ENCODE results near the gene RAD52. TPM values are rescaled to one million over a fixed set of nuclear protein-coding genes. Genes with fewer than 3 reads are reported as not detected.
A peak's percentile ranks its signal among the peaks of the same experiment; 100 is the strongest.

The RAD52 gene
- total and polyA plus RNA-seq, 4 donors, result 4.4 to 25.7 (median 13.7) TPM

GRCh38 chr12:989751-990660 lies 40.5 kb upstream of the RAD52 start:
- WGBS, 2 donors, result 1% methylated on average over 40 of the region's 40 CpGs
- no peaks in the 10 kb centered on the region for H3K27me3 ChIP-seq (ENCODE audit: control insufficient read depth in 1 of 2, insufficient read depth in 2 of 2, low read length in 1 of 2)
- peak overlapping the region; percentile 75 to 85 for H3K4me3 ChIP-seq (ENCODE audit: low read length in 2 of 2)
- H3K9me3 ChIP-seq (ENCODE audit: control insufficient read depth, low read length), result no peaks in the 10 kb centered on the region
- peak overlapping the region; percentile 64 to 93 for H3K27ac ChIP-seq (ENCODE audit: low read depth in 1 of 2, low read length in 2 of 2)
- intact Hi-C loops (cut with DNase I), result loop anchor here (2.0 to 5.0 kb wide), 2 partner anchors 39 to 92 kb away; no protein-coding TSS in a partner anchor
- DNase-seq (peak; percentile 82 to 91), ATAC-seq (ENCODE audit: low FRiP score) (peak; percentile 77)
- H3K36me3 ChIP-seq (ENCODE audit: control insufficient read depth in 1 of 2, insufficient read depth in 2 of 2, low read length in 1 of 2), result no peaks in the 10 kb centered on the region
- no peaks in the 10 kb centered on the region for H3K4me1 ChIP-seq (ENCODE audit: control insufficient read depth in 1 of 2, insufficient read depth in 2 of 2, low read length in 2 of 2)

- Histone ChIP-seq H3K4me1 (ENCODE audit: control insufficient read depth in 1 of 2, insufficient read depth in 2 of 2, low read length in 2 of 2) (no peaks in the 10 kb centered on the region), H3K4me3 (ENCODE audit: low read length in 2 of 2) (no peak overlapping the region), H3K9me3 (ENCODE audit: control insufficient read depth, low read length) (no peaks in the 10 kb centered on the region), H3K27ac (ENCODE audit: low read depth in 1 of 2, low read length in 2 of 2) (no peak overlapping the region), H3K36me3 (ENCODE audit: control insufficient read depth in 1 of 2, insufficient read depth in 2 of 2, low read length in 1 of 2) (no peaks in the 10 kb centered on the region), H3K27me3 (ENCODE audit: control insufficient read depth in 1 of 2, insufficient read depth in 2 of 2, low read length in 1 of 2) (no peaks in the 10 kb centered on the region)
- ATAC-seq (ENCODE audit: low FRiP score) (no peak), DNase-seq (no peak)
- WGBS, 2 donors, result 66 to 77% methylated on average over 2 of the region's 2 CpGs
- intact Hi-C loops (cut with DNase I), result no loop called here
These were observed 39.6 kb upstream of the RAD52 start for GRCh38 chr12:989051-989450.

GRCh38 chr12:988646-989045 lies 39.2 kb upstream of the RAD52 start:
- H3K27ac ChIP-seq (ENCODE audit: low read depth in 1 of 2, low read length in 2 of 2), result no peak overlapping the region
- H3K4me3 ChIP-seq (ENCODE audit: low read length in 2 of 2), result no peak overlapping the region
- 80 to 81% methylated on average over 4 of the region's 4 CpGs for WGBS, 2 donors

GRCh38 chr12:981961-982360 lies 32.5 kb upstream of the RAD52 start:
- no peak for DNase-seq
- 92% methylated on average over 3 of the region's 3 CpGs for WGBS, 2 donors
- Histone ChIP-seq H3K36me3 (ENCODE audit: control insufficient read depth in 1 of 2, insufficient read depth in 2 of 2, low read length in 1 of 2) (peaks cover 0 to 1% of the 10 kb centered on the region in 2 donors), H3K9me3 (ENCODE audit: control insufficient read depth, low read length) (no peaks in the 10 kb centered on the region), H3K27ac (ENCODE audit: low read depth in 1 of 2, low read length in 2 of 2) (no peak overlapping the region), H3K27me3 (ENCODE audit: control insufficient read depth in 1 of 2, insufficient read depth in 2 of 2, low read length in 1 of 2) (no peaks in the 10 kb centered on the region), H3K4me3 (ENCODE audit: low read length in 2 of 2) (no peak overlapping the region), H3K4me1 (ENCODE audit: control insufficient read depth in 1 of 2, insufficient read depth in 2 of 2, low read length in 2 of 2) (no peaks in the 10 kb centered on the region)
- no peak for ATAC-seq (ENCODE audit: low FRiP score)
- intact Hi-C loops (cut with DNase I), result no loop called here

More at GRCh38 chr12:988646-989045, 39.2 kb upstream of the RAD52 start:
- intact Hi-C loops (cut with DNase I), result no loop called here
- ATAC-seq (ENCODE audit: low FRiP score) (no peak), DNase-seq (no peak)
- H3K27me3 ChIP-seq (ENCODE audit: control insufficient read depth in 1 of 2, insufficient read depth in 2 of 2, low read length in 1 of 2), result no peaks in the 10 kb centered on the region
- no peaks in the 10 kb centered on the region for H3K4me1 ChIP-seq (ENCODE audit: control insufficient read depth in 1 of 2, insufficient read depth in 2 of 2, low read length in 2 of 2)
- H3K36me3 ChIP-seq (ENCODE audit: control insufficient read depth in 1 of 2, insufficient read depth in 2 of 2, low read length in 1 of 2), result no peaks in the 10 kb centered on the region
- no peaks in the 10 kb centered on the region for H3K9me3 ChIP-seq (ENCODE audit: control insufficient read depth, low read length)

- WGBS, 2 donors, result 94 to 97% methylated on average over 8 of the region's 8 CpGs
- H3K27me3 ChIP-seq (ENCODE audit: control insufficient read depth in 1 of 2, insufficient read depth in 2 of 2, low read length in 1 of 2), result no peaks in the 10 kb centered on the region
These were observed 31.8 kb upstream of the RAD52 start for GRCh38 chr12:981176-981828.

GRCh38 chr12:979349-979748 lies 29.9 kb upstream of the RAD52 start:
- intact Hi-C loops (cut with DNase I), result no loop called here
- no peak for ATAC-seq (ENCODE audit: low FRiP score)
- H3K27ac ChIP-seq (ENCODE audit: low read depth in 1 of 2, low read length in 2 of 2), result no peak overlapping the region

More at GRCh38 chr12:981176-981828, 31.8 kb upstream of the RAD52 start:
- intact Hi-C loops (cut with DNase I), result no loop called here
- ATAC-seq (ENCODE audit: low FRiP score), result no peak
- Histone ChIP-seq H3K4me3 (ENCODE audit: low read length in 2 of 2) (no peak overlapping the region), H3K27ac (ENCODE audit: low read depth in 1 of 2, low read length in 2 of 2) (no peak overlapping the region), H3K36me3 (ENCODE audit: control insufficient read depth in 1 of 2, insufficient read depth in 2 of 2, low read length in 1 of 2) (peaks cover 0 to 1% of the 10 kb centered on the region in 2 donors), H3K4me1 (ENCODE audit: control insufficient read depth in 1 of 2, insufficient read depth in 2 of 2, low read length in 2 of 2) (no peaks in the 10 kb centered on the region), H3K9me3 (ENCODE audit: control insufficient read depth, low read length) (no peaks in the 10 kb centered on the region)
- no peak for DNase-seq

GRCh38 chr12:977156-977555 lies 27.7 kb upstream of the RAD52 start:
- Histone ChIP-seq H3K27me3 (ENCODE audit: control insufficient read depth in 1 of 2, insufficient read depth in 2 of 2, low read length in 1 of 2) (no peaks in the 10 kb centered on the region), H3K27ac (ENCODE audit: low read depth in 1 of 2, low read length in 2 of 2) (no peak overlapping the region), H3K9me3 (ENCODE audit: control insufficient read depth, low read length) (no peaks in the 10 kb centered on the region), H3K4me3 (ENCODE audit: low read length in 2 of 2) (no peak overlapping the region), H3K4me1 (ENCODE audit: control insufficient read depth in 1 of 2, insufficient read depth in 2 of 2, low read length in 2 of 2) (no peaks in the 10 kb centered on the region), H3K36me3 (ENCODE audit: control insufficient read depth in 1 of 2, insufficient read depth in 2 of 2, low read length in 1 of 2) (peaks cover 0 to 1% of the 10 kb centered on the region in 2 donors)
- intact Hi-C loops (cut with DNase I), result no loop called here
- 95 to 96% methylated on average over 4 of the region's 4 CpGs for WGBS, 2 donors
- no peak for DNase-seq
- ATAC-seq (ENCODE audit: low FRiP score), result no peak

More at GRCh38 chr12:979349-979748, 29.9 kb upstream of the RAD52 start:
- Histone ChIP-seq H3K4me1 (ENCODE audit: control insufficient read depth in 1 of 2, insufficient read depth in 2 of 2, low read length in 2 of 2) (no peaks in the 10 kb centered on the region), H3K9me3 (ENCODE audit: control insufficient read depth, low read length) (no peaks in the 10 kb centered on the region), H3K27me3 (ENCODE audit: control insufficient read depth in 1 of 2, insufficient read depth in 2 of 2, low read length in 1 of 2) (no peaks in the 10 kb centered on the region), H3K36me3 (ENCODE audit: control insufficient read depth in 1 of 2, insufficient read depth in 2 of 2, low read length in 1 of 2) (peaks cover 0 to 1% of the 10 kb centered on the region in 2 donors), H3K4me3 (ENCODE audit: low read length in 2 of 2) (no peak overlapping the region)
- DNase-seq, result no peak
- 77 to 89% methylated on average over 5 of the region's 5 CpGs for WGBS, 2 donors

- Histone ChIP-seq H3K27ac (ENCODE audit: low read depth in 1 of 2, low read length in 2 of 2) (no peak overlapping the region), H3K9me3 (ENCODE audit: control insufficient read depth, low read length) (no peaks in the 10 kb centered on the region), H3K27me3 (ENCODE audit: control insufficient read depth in 1 of 2, insufficient read depth in 2 of 2, low read length in 1 of 2) (no peaks in the 10 kb centered on the region), H3K36me3 (ENCODE audit: control insufficient read depth in 1 of 2, insufficient read depth in 2 of 2, low read length in 1 of 2) (peaks cover 0 to 1% of the 10 kb centered on the region in 2 donors), H3K4me1 (ENCODE audit: control insufficient read depth in 1 of 2, insufficient read depth in 2 of 2, low read length in 2 of 2) (no peaks in the 10 kb centered on the region), H3K4me3 (ENCODE audit: low read length in 2 of 2) (no peak overlapping the region)
- intact Hi-C loops (cut with DNase I), result no loop called here
- ATAC-seq (ENCODE audit: low FRiP score) (no peak), DNase-seq (no peak)
- 85 to 87% methylated on average over 6 of the region's 6 CpGs for WGBS, 2 donors
These were observed 27.1 kb upstream of the RAD52 start for GRCh38 chr12:976644-977043.
